ENCODE results near the gene BCAS1.
"Not testable (repeated sequence)": the region's sequence is repeated elsewhere in the genome, so short reads cannot be mapped to it uniquely, and the experiment has no call there.

The BCAS1 gene

GRCh38 chr20:54014293-54014926, 56.0 kb downstream of the BCAS1 start:
- no peak overlapping the region for H3K4me3 ChIP-seq (ENCODE audit: low read depth, low read length)
- no peak for DNase-seq (ENCODE audit: low read depth)
- TF ChIP-seq CTCF (conservative IDR thresholded peaks at IDR 0.05; ENCODE audit: low read depth, low read length): no peak

GRCh38 chr20:54013471-54013870, 56.9 kb downstream of the BCAS1 start:
- DNase-seq (ENCODE audit: low read depth): no peak
- no peak overlapping the region for H3K4me3 ChIP-seq (ENCODE audit: low read depth, low read length)
- TF ChIP-seq CTCF (conservative IDR thresholded peaks at IDR 0.05; ENCODE audit: low read depth, low read length): no peak

GRCh38 chr20:54011346-54011745, 59.0 kb downstream of the BCAS1 start:
- TF ChIP-seq CTCF (conservative IDR thresholded peaks at IDR 0.05; ENCODE audit: low read depth, low read length): no peak
- DNase-seq (ENCODE audit: low read depth): no peak
- no peak overlapping the region for H3K4me3 ChIP-seq (ENCODE audit: low read depth, low read length)

GRCh38 chr20:54006216-54006615, 64.2 kb downstream of the BCAS1 start:
- DNase-seq (ENCODE audit: low read depth); H3K4me3 ChIP-seq (ENCODE audit: low read depth, low read length): not testable (repeated sequence)

- no peak for DNase-seq (ENCODE audit: low read depth)
- no peak for TF ChIP-seq CTCF (conservative IDR thresholded peaks at IDR 0.05; ENCODE audit: low read depth, low read length)
- H3K4me3 ChIP-seq (ENCODE audit: low read depth, low read length): no peak overlapping the region
Observed at GRCh38 chr20:54005524-54005923, 64.9 kb downstream of the BCAS1 start.

GRCh38 chr20:54004445-54004844, 65.9 kb downstream of the BCAS1 start:
- no peak for DNase-seq (ENCODE audit: low read depth)
- TF ChIP-seq CTCF (conservative IDR thresholded peaks at IDR 0.05; ENCODE audit: low read depth, low read length): no peak
- H3K4me3 ChIP-seq (ENCODE audit: low read depth, low read length): no peak overlapping the region

- no peak for TF ChIP-seq CTCF (conservative IDR thresholded peaks at IDR 0.05; ENCODE audit: low read depth, low read length)
- DNase-seq (ENCODE audit: low read depth): no peak
Observed at GRCh38 chr20:54002741-54003140, 67.7 kb downstream of the BCAS1 start.

More at GRCh38 chr20:54002741-54003140, 67.7 kb downstream of the BCAS1 start:
- no peak overlapping the region for H3K4me3 ChIP-seq (ENCODE audit: low read depth, low read length)
